Subcutaneous preadipocyte (primary cell): Measurements from ENCODE around the gene OR3A2. TPM values are rescaled to one million over a fixed set of nuclear protein-coding genes. Genes with fewer than 3 reads are reported as not detected.

Experiments used
- small RNA-seq: library from RNA; depleted of rRNA; stranded (forward); fragments of <200 nt; gene quantifications from one replicate; pipeline ENCODE3, GENCODE V24; 2012
- total RNA-seq: library from RNA; depleted of rRNA; stranded (reverse); fragments of >200 nt; gene quantifications from 2 replicates; pipeline ENCODE4 v1.2.3, GENCODE V29; 2012

Gene OR3A2
- total RNA-seq, result 0.73 and 0.98 TPM in 2 replicates

DNA sequence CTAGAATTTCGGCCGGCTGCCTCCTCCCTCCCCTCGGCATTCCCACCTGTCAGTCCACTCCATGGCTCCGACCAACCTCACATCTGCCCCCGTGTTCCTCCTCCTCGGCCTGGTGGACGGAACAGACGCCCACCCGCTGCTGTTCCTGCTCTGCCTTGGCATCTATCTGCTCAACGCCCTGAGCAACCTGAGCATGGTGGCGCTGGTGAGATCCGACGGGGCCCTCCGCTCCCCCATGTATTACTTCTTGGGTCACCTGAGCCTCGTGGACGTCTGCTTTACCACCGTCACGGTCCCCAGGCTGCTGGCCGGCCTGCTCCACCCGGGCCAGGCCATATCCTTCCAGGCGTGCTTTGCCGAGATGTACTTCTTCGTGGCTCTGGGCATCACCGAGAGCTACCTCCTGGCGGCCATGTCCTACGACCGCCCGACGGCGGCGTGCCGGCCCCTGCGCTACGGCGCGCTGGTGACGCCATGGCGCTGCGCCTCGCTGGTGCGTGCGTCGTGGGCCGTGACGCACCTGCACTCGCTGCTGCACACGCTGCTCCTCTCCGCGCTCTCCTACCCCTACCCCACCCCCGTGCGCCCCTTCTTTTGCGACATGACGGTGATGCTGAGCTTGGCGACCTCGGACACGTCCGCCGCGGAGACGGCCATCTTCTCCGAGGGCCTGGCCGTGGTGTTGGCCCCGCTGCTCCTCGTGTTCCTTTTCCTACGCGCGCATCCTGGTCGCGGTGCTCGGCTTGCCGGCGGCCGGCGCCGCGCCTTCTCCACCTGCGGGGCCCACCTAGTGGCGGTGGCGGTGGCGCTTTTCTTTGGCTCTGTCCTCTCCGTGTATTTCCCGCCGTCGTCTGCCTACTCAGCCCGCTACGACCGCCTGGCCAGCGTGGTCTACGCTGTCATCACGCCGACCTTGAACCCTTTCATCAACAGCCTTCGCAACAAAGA, at the start of gene OR3A2:
Gene OR3A2 (minus strand): TSS at position 440 of the 948 bp plus-strand sequence.

DNA sequence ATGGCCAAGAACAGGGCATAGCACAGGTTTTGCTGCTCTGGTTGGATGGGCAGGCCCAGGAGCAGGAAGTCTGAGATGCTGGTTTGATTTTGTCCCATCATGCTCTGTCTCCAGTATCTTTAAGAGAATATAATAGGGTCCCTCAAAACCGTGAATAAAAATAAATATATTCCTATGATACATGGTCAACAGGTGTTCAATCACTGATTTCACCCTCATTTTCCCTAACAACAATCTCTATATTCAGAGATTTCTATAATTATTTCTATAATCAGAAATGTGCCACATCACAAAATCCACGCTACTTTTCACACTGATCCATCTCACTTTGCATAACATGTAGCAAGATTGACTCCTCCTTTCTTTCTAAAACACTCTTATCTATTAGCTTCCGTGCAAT, 47.6 kb upstream of the OR3A2 start, which contains the start of gene OR1E2:
Gene OR1E2 (minus strand): TSS at position 101 of the 400 bp plus-strand sequence. CDS start 0 bp downstream, at position 101.

DNA sequence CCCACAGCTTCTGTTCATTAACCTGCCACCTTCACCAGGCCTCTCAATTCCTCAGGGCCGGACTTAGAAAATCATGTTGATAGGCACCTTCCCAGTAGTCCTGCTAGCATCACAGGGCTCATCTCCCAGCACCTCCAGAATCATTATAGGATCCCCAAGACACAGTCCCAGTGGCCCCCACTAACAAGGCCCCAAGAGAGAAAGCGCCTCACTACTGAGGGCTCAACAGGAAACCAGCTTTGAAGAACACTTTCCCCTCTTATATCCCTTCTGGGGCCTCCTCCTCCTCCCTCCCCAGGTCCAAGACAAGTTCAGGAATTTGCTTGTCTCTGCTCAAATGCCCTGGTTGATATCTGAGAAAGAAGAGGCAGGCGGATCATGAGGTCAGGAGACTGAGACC, 25.0 kb upstream of the OR3A2 start, which contains the start of gene OR3A3:
Gene OR3A3 (plus strand): TSS at position 301 of the 400 bp plus-strand sequence.

DNA sequence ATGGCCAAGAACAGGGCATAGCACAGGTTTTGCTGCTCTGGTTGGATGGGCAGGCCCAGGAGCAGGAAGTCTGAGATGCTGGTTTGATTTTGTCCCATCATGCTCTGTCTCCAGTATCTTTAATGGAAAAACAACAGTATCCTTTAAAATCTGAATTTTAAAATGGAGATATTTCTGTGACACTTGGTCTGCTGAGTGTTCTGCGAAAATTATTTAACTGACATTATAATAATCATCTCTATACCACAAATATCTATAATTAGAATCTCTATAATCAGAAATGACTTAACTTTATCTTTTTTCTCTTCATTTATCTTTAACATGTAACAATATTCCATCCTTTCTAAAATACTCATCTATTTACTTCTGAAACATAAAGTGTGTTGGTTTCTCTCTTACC, 12.2 kb upstream of the OR3A2 start, which contains the start of gene OR1E1:
Gene OR1E1 (minus strand): TSS at position 101 of the 400 bp plus-strand sequence. CDS start 0 bp downstream, at position 101.

DNA sequence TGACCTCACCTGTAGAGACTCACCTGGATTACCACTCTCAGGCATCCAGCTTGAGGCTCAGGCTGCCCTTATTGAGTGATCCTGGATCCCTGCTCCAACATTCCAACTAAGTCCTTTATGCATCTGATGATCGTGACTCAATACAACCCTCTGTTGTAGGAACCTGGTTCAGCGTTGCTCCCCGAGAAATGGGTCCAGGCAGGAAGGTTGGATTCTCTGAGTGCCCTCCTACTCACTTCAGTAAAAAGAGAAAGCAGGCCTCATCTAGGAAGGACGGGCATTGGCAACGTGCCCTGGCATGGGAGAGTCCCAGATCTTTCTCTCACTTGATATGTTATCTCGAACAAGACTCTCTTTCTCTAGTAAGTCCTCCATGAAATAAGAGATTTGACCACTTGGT, 87.8 kb downstream of the OR3A2 start, which contains the start of gene OR3A1:
Gene OR3A1 (minus strand): TSS at position 101 of the 400 bp plus-strand sequence. CDS start 5,778 bp downstream, outside the sequence.

Small RNA genes within 50 kb of the gene (small RNA-seq; reads per million reads assigned to genes)
- not detected for gene OR1AC1P

Other genes with a start within 250 kb of the OR3A2 start
- not detected in 2 replicates for gene OR1A2, start 188.8 kb downstream of the OR3A2 start, total RNA-seq
- not detected in 2 replicates for gene OR1A1, start 178.6 kb downstream of the OR3A2 start, total RNA-seq
- under 0.01 and 0.20 TPM in 2 replicates for gene OR3A1, start 87.9 kb downstream of the OR3A2 start, total RNA-seq
- gene OR1E1, start 12.1 kb upstream of the OR3A2 start, total RNA-seq, result not detected in 2 replicates
- gene OR3A3, start 25.1 kb upstream of the OR3A2 start, total RNA-seq, result not detected in 2 replicates
- not detected in 2 replicates for gene OR1E2, start 47.5 kb upstream of the OR3A2 start, total RNA-seq
- 0.78 and 1.1 TPM in 2 replicates for gene SPATA22, start 85.5 kb upstream of the OR3A2 start, total RNA-seq
- 0.98 and 1.1 TPM in 2 replicates for gene ASPA, start 89.7 kb upstream of the OR3A2 start, total RNA-seq
- gene TRPV3, start 171.5 kb upstream of the OR3A2 start, total RNA-seq, result 1.1 and 1.4 TPM in 2 replicates
- 1.4 and 1.5 TPM in 2 replicates for gene TRPV1, start 223.1 kb upstream of the OR3A2 start, total RNA-seq
- gene SHPK, start 249.9 kb upstream of the OR3A2 start, total RNA-seq, result 16.9 and 17.2 TPM in 2 replicates